ENCODE results near the gene TRPM2.
"Not testable (repeated sequence)": the region's sequence is repeated elsewhere in the genome, so short reads cannot be mapped to it uniquely, and the experiment has no call there.

The TRPM2 gene

GRCh38 chr21:44375281-44375651 is 21.8 kb downstream of the TRPM2 start:
- no peak for DNase-seq (ENCODE audit: low read depth)

- no peak for DNase-seq (ENCODE audit: low read depth)
These were observed 22.4 kb downstream of the TRPM2 start for GRCh38 chr21:44375761-44376241.

GRCh38 chr21:44376606-44377005 is 23.2 kb downstream of the TRPM2 start:
- DNase-seq (ENCODE audit: low read depth): no peak

- DNase-seq (ENCODE audit: low read depth): no peak
These were observed 23.9 kb downstream of the TRPM2 start for GRCh38 chr21:44377201-44377921.

- DNase-seq (ENCODE audit: low read depth): no peak
These were observed 24.7 kb downstream of the TRPM2 start for GRCh38 chr21:44377922-44378645.

- no peak for DNase-seq (ENCODE audit: low read depth)
These were observed 25.5 kb downstream of the TRPM2 start for GRCh38 chr21:44378646-44379514.

- no peak for DNase-seq (ENCODE audit: low read depth)
These were observed 26.1 kb downstream of the TRPM2 start for GRCh38 chr21:44379515-44379848.

GRCh38 chr21:44379991-44380865 is 26.8 kb downstream of the TRPM2 start:
- no peak for DNase-seq (ENCODE audit: low read depth)

- DNase-seq (ENCODE audit: low read depth): no peak
These were observed 27.5 kb downstream of the TRPM2 start for GRCh38 chr21:44380876-44381275.

- no peak for DNase-seq (ENCODE audit: low read depth)
These were observed 28.5 kb downstream of the TRPM2 start for GRCh38 chr21:44381874-44382273.

GRCh38 chr21:44382536-44382935 is 29.1 kb downstream of the TRPM2 start:
- DNase-seq (ENCODE audit: low read depth): no peak

GRCh38 chr21:44383216-44383615 is 29.8 kb downstream of the TRPM2 start:
- no peak for DNase-seq (ENCODE audit: low read depth)

- no peak for DNase-seq (ENCODE audit: low read depth)
These were observed 31.5 kb downstream of the TRPM2 start for GRCh38 chr21:44384968-44385367.

GRCh38 chr21:44389335-44389734 is 35.9 kb downstream of the TRPM2 start:
- DNase-seq (ENCODE audit: low read depth): no peak

- no peak for DNase-seq (ENCODE audit: low read depth)
These were observed 37.5 kb downstream of the TRPM2 start for GRCh38 chr21:44390886-44391285.

- no peak for DNase-seq (ENCODE audit: low read depth)
These were observed 38.1 kb downstream of the TRPM2 start for GRCh38 chr21:44391345-44392091.

- DNase-seq (ENCODE audit: low read depth): no peak
These were observed 38.8 kb downstream of the TRPM2 start for GRCh38 chr21:44392185-44392584.

- no peak for DNase-seq (ENCODE audit: low read depth)
These were observed 39.5 kb downstream of the TRPM2 start for GRCh38 chr21:44392916-44393315.

GRCh38 chr21:44394733-44395132 is 41.3 kb downstream of the TRPM2 start:
- no peak for DNase-seq (ENCODE audit: low read depth)

- no peak for DNase-seq (ENCODE audit: low read depth)
These were observed 41.8 kb downstream of the TRPM2 start for GRCh38 chr21:44395260-44395659.

GRCh38 chr21:44396803-44397202 is 43.4 kb downstream of the TRPM2 start:
- DNase-seq (ENCODE audit: low read depth): not testable (repeated sequence)

Measured in iris pigment epithelial cell (primary cell).